Measurements from ENCODE around the gene METTL26.

METTL26 gene

GRCh38 chr16:636206-637080 lies at the start of gene METTL26:
TSS of gene METTL26 (minus strand) at chr16:636305. CDS start at chr16:636290, 15 bp downstream.
- no peak for TF ChIP-seq Cebpa-rat (IDR thresholded peaks at IDR 0.05)

GRCh38 chr16:684961-685696 lies 49.0 kb upstream of the METTL26 start:
- Histone ChIP-seq H3K9me3 (no peaks in the 10 kb centered on the region), H4K20me1 (peaks cover 37% of the 10 kb centered on the region), H3K27ac (no peak overlapping the region), H3K4me2 (peak overlapping the region; percentile 87), H3K36me3 (peaks cover 52% of the 10 kb centered on the region), H3K9ac (no peak overlapping the region), H3K27me3 (no peaks in the 10 kb centered on the region), H3K4me1 (peaks cover 55% of the 10 kb centered on the region), H3K4me3 (peak overlapping the region; percentile 80; the same call in 1 of the 2 replicates)
- TF ChIP-seq Cebpa-rat (IDR thresholded peaks at IDR 0.05): no peak

More at GRCh38 chr16:636206-637080, at the start of gene METTL26:
- Histone ChIP-seq H3K27me3 (no peaks in the 10 kb centered on the region), H3K27ac (peak within 1 kb of the TSS; percentile 92), H3K36me3 (peaks cover 29% of the 10 kb centered on the region), H4K20me1 (peaks cover 34% of the 10 kb centered on the region), H3K4me3 (peak within 1 kb of the TSS; percentile 92), H3K4me1 (peaks cover 58% of the 10 kb centered on the region), H3K4me2 (peak within 1 kb of the TSS; percentile 97), H3K9ac (peak within 1 kb of the TSS; percentile 86), H3K9me3 (no peaks in the 10 kb centered on the region)

- peak within 1 kb of the TSS; percentile 86 for H3K27ac ChIP-seq
- no peaks in the 10 kb centered on the region for H3K27me3 ChIP-seq
- H3K9me3 ChIP-seq: no peaks in the 10 kb centered on the region
- peaks cover 37% of the 10 kb centered on the region for H4K20me1 ChIP-seq
- H3K9ac ChIP-seq: peak within 1 kb of the TSS; percentile 88
- peak within 1 kb of the TSS; percentile 87 for H3K4me2 ChIP-seq
- peaks cover 52% of the 10 kb centered on the region for H3K4me1 ChIP-seq
- TF ChIP-seq Cebpa-rat (IDR thresholded peaks at IDR 0.05): no peak
- H3K36me3 ChIP-seq: peaks cover 52% of the 10 kb centered on the region
- peak within 1 kb of the TSS; percentile 80 for H3K4me3 ChIP-seq
These were observed 48.1 kb upstream of the METTL26 start, which contains the start of gene JMJD8 for GRCh38 chr16:684071-684794. TSS of gene JMJD8 (minus strand) at chr16:684334. CDS start at chr16:684319, 15 bp downstream.

GRCh38 chr16:683396-684070 lies 47.4 kb upstream of the METTL26 start:
- Histone ChIP-seq H3K4me1 (peaks cover 52% of the 10 kb centered on the region), H3K4me2 (peak overlapping the region; percentile 87), H3K4me3 (peak overlapping the region; percentile 80), H3K27me3 (no peaks in the 10 kb centered on the region), H3K9ac (peak overlapping the region; percentile 88), H3K27ac (peak overlapping the region; percentile 86), H3K9me3 (no peaks in the 10 kb centered on the region), H4K20me1 (peaks cover 37% of the 10 kb centered on the region), H3K36me3 (peaks cover 52% of the 10 kb centered on the region)
- no peak for TF ChIP-seq Cebpa-rat (IDR thresholded peaks at IDR 0.05)

- TF ChIP-seq Cebpa-rat (IDR thresholded peaks at IDR 0.05): no peak
- Histone ChIP-seq H3K27ac (no peak overlapping the region), H3K9ac (peak overlapping the region; percentile 95; the same call in 1 of the 2 replicates), H3K4me1 (peaks cover 48% of the 10 kb centered on the region), H3K9me3 (no peaks in the 10 kb centered on the region), H4K20me1 (peaks cover 37% of the 10 kb centered on the region), H3K4me2 (peak overlapping the region; percentile 87), H3K4me3 (peak overlapping the region; percentile 80), H3K27me3 (no peaks in the 10 kb centered on the region), H3K36me3 (peaks cover 47% of the 10 kb centered on the region)
These were observed 46.6 kb upstream of the METTL26 start for GRCh38 chr16:682493-683395.

- Histone ChIP-seq H4K20me1 (peaks cover 37% of the 10 kb centered on the region), H3K4me2 (peak overlapping the region; percentile 87), H3K9me3 (no peaks in the 10 kb centered on the region), H3K36me3 (peaks cover 39% of the 10 kb centered on the region), H3K4me3 (peak overlapping the region; percentile 96), H3K27me3 (no peaks in the 10 kb centered on the region), H3K9ac (peak overlapping the region; percentile 95), H3K27ac (peak overlapping the region; percentile 90; the same call in 1 of the 2 replicates), H3K4me1 (peaks cover 48% of the 10 kb centered on the region)
- TF ChIP-seq Cebpa-rat (IDR thresholded peaks at IDR 0.05): no peak
These were observed 45.8 kb upstream of the METTL26 start for GRCh38 chr16:681746-682427.

GRCh38 chr16:680967-681745 lies 45.1 kb upstream of the METTL26 start:
- no peaks in the 10 kb centered on the region for H3K9me3 ChIP-seq
- H3K4me2 ChIP-seq: peak overlapping the region; percentile 87
- peak overlapping the region; percentile 90 for H3K27ac ChIP-seq
- H3K4me1 ChIP-seq: peaks cover 48% of the 10 kb centered on the region
- TF ChIP-seq Cebpa-rat (IDR thresholded peaks at IDR 0.05): no peak
- H4K20me1 ChIP-seq: peaks cover 42% of the 10 kb centered on the region
- H3K4me3 ChIP-seq: peak overlapping the region; percentile 96
- peak overlapping the region; percentile 95 for H3K9ac ChIP-seq
- H3K27me3 ChIP-seq: no peaks in the 10 kb centered on the region
- peaks cover 31% of the 10 kb centered on the region for H3K36me3 ChIP-seq
